Measurements from ENCODE around the gene TENT4A.

TENT4A gene

DNA sequence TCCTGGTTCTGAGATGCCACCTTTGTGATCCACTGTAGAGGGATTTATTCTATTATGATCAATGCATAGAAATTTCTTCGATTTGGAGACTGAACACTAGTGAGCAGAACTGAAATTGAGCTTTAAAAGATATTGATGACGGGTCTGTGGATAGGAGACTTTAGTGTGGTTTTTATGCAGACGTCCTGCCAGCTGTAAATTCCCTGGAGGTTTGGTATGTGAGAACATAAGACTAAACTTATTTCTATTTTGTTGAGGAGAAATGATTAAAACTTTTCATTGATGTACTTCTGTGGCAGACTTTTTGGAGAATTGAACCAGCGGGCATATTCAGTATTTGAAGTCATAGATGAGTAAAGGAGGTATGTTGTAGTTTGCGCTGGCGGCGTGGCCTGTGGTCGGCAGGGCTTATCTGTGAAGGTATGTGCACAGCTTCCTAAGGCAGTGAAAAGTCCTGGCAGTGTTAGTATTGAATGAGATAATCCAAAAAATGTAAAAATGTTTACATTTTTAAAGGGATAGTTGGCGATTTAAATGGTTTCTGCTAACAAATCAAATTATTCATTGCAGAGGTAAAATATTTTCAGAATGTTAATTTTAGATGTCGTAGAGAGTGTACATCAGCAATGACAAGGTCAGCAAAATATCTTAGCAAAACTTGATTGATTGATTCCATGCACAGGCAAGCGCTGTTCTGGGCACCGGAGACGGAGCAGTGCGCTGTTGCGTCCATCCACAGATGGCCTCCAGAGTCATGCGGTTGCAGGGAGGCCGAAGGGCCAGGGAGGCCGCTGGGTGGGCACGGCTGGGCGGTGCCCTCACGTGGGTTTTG lies 20.4 kb downstream of the TENT4A start:
- DNase-seq (ENCODE audit: low read depth), result no peak

DNA sequence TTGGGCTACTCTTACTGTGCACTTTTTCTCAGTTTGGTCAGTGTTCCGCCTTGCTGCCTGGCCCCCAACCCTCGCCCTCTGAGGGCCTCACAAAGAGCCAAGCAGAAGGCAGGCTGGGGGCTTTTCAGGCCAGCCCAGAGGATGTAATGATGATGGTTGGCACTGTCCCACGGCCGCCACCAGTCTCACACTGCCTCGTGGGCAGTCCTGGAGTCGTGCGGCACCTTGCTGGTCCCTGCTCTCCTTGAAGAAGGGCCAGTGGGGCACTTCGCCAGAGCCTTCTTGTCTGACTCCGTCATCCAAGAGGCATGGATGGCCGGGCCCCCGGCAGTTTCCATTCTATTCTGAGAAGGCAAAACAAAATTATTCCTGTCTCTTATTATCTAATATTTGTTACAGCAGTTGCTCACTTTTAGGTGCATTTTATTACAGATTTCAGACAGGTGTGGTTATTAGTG lies 21.0 kb downstream of the TENT4A start:
- DNase-seq (ENCODE audit: low read depth), result no peak

DNA sequence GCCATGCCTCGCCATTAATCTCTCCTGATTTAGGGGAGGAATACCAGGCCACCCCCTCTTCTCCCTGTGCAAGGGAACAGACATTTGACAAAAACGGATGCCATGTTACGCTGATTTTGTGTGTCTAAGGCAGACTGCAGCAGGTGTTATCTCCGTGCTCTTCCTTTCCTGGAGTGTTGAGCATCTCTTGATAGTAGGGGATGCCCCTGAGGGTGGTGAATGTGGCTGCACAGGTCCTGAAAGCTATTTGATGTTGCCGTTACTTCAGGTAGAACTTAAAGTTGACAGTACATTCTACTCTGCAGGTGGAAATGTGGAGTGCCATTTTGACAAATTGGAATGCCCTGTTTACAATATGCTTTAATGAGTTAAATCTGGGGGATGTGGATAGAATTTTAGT lies 21.5 kb downstream of the TENT4A start:
- no peak for DNase-seq (ENCODE audit: low read depth)

DNA sequence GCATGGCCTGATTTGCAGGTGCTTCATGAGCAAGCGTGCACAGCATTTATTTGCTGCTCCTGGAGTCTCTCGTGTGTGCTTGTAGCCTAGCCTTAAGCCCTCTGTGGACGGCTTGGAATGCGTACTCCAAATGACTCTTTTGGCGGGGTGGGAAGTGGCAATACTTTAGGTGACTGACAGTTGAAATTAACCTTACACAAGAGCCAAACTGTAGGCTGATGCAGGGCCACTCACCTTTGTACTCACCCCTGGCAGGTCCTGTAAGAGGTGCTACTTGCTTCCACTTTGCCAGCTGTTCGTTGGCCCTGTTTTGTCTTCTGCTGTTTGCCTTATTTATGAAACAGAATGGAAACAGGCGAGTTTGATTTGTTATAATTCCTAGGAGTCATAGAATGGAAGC lies 22.9 kb downstream of the TENT4A start:
- DNase-seq (ENCODE audit: low read depth), result no peak

DNA sequence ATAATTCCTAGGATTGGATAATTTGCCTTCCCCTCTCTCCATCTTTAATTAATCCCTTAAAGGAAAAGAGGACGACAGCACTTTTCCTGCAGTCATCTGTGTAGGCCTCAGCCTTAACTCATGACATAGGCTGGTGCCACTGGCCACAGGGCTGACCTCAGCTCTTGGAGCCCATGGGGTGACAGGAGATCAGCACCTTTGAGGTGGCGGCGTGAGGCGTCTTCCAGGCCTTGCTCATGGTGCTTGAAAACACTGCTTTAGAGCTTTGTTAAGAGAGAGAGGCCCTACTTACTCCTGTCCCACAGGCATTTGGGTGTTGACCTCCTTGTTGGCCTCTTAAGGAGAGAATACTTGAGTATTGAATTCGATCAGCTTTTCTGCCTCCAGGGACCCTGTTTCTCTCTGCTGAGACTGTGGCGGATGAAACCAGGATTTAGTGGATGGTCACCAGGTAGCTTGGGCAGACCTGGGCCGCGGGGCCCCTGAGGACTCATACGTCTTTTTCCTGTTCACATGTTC lies 23.4 kb downstream of the TENT4A start:
- DNase-seq (ENCODE audit: low read depth), result no peak

DNA sequence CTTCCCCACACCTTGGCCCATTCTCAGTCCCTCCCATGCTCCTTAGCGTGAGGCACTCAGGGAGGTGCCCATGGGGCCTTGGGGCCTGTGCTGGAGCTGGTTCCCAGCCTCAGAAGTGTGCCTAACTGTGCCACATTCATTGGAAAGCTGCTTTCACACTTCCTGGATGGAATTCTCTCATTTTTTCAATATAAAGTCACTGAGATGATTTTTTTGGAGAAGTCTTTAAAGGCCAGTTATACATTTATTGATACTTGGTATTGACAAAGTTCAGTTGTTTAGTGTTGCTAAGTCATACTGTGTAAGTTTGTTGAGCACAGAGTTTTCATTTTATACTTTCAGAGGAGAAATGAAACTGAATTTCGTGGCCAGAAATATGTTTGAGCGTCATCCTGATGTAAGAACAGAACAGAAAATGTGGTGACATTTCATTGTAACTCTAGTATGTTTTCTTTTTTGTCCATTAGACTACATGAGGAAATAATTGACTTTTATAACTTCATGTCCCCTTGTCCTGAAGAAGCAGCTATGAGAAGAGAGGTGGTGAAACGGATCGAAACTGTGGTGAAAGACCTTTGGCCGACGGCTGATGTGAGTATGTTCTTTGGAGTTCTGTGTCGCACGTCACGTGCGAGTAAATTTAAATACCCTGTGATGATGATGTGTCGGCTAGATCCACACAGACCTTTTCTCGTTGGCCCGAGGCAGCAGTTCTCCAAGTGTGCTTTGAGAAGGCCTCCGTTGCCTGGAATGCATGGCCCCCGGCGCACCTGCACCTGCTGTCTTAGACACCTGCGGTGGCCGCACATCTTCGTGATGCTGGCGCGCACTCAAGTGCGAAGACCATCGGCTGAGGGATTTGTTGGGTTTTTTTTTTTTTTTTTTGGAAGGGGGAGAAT lies 24.1 kb downstream of the TENT4A start:
- no peak for DNase-seq (ENCODE audit: low read depth)

- DNase-seq (ENCODE audit: low read depth), result no peak
Measured at GRCh38 chr5:6739603-6740002, 26.4 kb downstream of the TENT4A start.

DNA sequence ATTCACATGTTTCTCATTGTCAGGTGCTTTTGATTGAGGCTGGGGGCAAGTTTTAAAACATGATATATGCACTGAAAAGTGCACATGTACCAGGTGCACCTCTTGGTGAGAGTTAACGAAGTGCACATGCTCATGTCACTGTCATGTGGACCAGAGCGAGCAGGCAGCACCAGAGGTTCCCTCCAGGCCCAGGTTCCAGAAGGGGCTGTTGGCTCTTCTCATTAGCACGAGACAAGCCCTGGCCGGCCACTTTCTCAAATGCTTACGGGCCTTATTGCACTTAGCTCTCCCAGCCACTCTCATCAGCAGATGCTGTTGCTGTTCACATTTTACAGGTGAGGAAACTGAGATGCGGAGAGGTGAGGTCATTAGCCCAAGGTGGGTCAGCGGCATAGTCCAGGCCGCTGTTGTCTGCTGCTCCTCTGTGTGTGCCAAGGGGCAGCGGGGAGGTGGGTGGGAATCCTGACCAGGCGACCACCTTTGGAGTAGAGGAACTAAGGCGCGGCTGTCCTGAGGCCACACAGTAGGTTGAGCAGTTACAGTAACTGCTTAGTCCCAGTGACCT lies 27.4 kb downstream of the TENT4A start:
- DNase-seq (ENCODE audit: low read depth), result no peak

GRCh38 chr5:6742081-6742758 lies 29.0 kb downstream of the TENT4A start:
- DNase-seq (ENCODE audit: low read depth), result no peak

- no peak for DNase-seq (ENCODE audit: low read depth)
Measured at GRCh38 chr5:6743161-6743560, 29.9 kb downstream of the TENT4A start.

- DNase-seq (ENCODE audit: low read depth), result no peak
Measured at GRCh38 chr5:6744841-6745705, 31.8 kb downstream of the TENT4A start.

DNA sequence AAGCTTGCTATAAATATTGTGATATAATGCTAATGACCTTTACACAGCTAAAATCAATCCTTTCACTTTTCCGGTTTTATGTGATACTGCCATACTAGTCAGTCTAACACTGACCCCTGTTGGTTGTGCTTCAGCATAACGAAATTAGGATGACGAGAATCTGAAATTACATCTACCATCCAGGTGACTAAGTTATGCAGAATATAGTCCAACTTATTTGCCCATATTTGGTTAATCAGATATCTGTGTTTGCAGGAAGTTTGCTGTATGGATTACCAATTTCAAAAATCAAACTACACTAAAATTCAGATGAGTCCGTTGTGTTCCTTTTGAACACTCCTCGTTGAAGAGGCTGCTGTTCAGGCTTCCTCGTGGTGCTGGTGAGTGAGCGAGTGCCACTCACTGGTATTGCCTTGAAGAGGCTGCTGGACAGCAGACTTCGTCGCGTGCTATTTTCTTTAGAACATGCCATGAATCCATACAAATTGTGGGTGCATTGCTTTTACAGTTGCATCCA lies 32.5 kb downstream of the TENT4A start:
- DNase-seq (ENCODE audit: low read depth), result no peak

GRCh38 chr5:6746244-6746643 lies 33.0 kb downstream of the TENT4A start:
- no peak for DNase-seq (ENCODE audit: low read depth)

- DNase-seq (ENCODE audit: low read depth), result no peak
Measured at GRCh38 chr5:6747103-6747502, 33.9 kb downstream of the TENT4A start.

GRCh38 chr5:6748142-6748541 lies 34.9 kb downstream of the TENT4A start:
- no peak for DNase-seq (ENCODE audit: low read depth)

DNA sequence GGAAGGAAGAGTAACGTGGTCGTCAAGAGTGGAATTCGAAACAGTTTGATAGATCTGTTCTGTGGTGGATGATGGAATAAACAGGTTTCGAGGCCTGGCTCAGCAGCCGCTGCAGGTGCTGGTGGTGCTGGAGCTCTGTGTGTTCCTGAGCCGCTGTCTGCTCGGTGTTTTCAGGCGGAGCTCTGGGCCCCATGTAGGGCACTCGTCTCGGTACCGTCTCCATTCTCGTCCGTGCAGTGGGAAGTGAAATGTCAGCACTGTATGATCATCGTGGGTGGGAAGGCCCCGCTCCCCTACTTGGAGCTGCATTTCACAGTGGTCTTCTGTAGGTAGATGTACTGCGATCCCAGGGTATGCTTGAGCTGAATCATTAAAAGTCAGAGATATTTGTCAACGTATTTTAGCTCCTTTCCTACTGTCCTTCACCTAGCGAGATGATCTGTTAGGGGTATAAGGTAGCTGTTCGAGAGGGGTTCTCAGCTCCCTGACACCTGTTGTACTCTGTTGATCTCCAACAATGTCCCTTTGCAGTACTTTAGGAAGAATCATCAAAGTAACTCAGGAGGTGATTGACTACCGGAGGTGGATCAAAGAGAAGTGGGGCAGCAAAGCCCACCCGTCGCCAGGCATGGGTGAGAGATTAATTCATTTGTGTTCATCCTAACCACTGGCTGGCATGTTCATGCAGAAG lies 35.9 kb downstream of the TENT4A start:
- no peak for DNase-seq (ENCODE audit: low read depth)

DNA sequence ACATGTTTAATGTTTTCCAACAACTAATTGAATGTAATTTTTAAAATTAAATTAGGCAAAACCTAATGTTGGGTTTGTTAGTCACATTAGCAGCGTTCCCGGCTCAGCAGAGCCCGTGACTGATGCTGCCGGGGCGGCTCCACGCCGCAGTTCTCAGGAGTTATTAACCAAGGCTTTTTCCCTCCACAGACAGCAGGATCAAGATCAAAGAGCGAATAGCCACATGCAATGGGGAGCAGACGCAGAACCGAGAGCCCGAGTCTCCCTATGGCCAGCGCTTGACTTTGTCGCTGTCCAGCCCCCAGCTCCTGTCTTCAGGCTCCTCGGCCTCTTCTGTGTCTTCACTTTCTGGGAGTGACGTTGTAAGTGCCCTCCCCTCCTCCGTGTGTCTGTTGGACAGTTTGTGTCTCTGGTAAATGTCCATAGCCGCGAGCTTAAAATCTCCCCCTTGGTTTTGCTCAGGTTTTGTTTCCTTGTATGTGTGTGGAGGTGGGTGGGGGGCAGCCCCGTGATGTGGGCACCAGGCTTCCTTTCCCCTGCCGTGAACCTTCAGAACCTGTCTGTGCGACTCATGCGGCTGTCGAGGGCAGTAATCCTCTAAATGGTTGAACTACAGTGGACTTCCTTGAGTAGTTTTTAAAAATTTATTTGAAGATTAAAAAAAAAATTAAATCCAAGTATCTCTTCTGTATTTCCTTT lies 37.1 kb downstream of the TENT4A start:
- DNase-seq (ENCODE audit: low read depth), result no peak

GRCh38 chr5:6750951-6751685 lies 37.9 kb downstream of the TENT4A start:
- DNase-seq (ENCODE audit: low read depth), result no peak

- no peak for DNase-seq (ENCODE audit: low read depth)
Measured at GRCh38 chr5:6752236-6752635, 39.0 kb downstream of the TENT4A start.
